Measurements from ENCODE around the gene KDM3B. TPM values are rescaled to one million over a fixed set of nuclear protein-coding genes. Genes with fewer than 3 reads are reported as not detected.

The KDM3B gene
- total and polyA plus RNA-seq, 2 of the 8 experiments (the other 6 are each of a cell fraction or from before 2014, with no cell fraction given), result 27.1 to 78.1 TPM

DNA sequence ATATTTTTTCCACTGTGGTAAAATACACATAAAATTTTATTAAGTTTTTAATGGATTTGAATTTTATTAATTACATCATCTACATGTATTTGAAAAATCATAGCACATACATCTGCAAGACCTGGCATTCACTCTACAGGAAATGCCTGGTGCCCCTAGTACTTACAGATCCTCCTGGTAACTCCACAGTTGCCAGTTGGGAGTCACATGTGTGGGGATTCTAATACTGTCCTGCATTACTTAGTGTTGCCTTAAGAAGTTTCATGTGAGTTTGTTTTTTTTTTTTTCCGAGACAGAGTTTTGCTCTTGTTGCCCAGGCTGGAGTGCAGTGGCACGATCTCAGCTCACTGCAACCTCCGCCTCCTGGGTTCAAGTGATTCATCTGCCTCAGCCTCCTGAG lies 18.1 kb downstream of the KDM3B start:
- no peak overlapping the region for H3K9ac ChIP-seq (replicated peaks in 1 of 4; ENCODE audit: extremely low read depth in 1 of 4, low read depth in 3 of 4, low read length in 3 of 4)
- WGBS, 2 experiments (ENCODE audit: extremely low coverage in 1 of 2, insufficient coverage in 1 of 2, insufficient read length in 1 of 2, insufficient replicate concordance in 2 of 2, low coverage in 1 of 2, low lambda C conversion rate in 2 of 2, missing lambda C conversion rate in 1 of 2), result 100% methylated on average over 2 of the region's 3 CpGs; no CpG with 5 or more reads in 1 of the 2 experiments
- DNase-seq (ENCODE audit: low read depth in 1 of 2, low spot score in 2 of 2), result no peak
- H2BK12ac ChIP-seq (ENCODE audit: low read depth, low read length), result no peak overlapping the region
- no peak overlapping the region for H3K27ac ChIP-seq (ENCODE audit: low read depth, low read length)
- H3K27me3 ChIP-seq (replicated peaks in 1 of 4; ENCODE audit: control insufficient read depth in 3 of 4, extremely low read depth in 1 of 4, insufficient read depth in 3 of 4, low read length in 3 of 4), result no peaks in the 10 kb centered on the region
- no peak overlapping the region for H2BK15ac ChIP-seq (ENCODE audit: low read length)
- H3K79me2 ChIP-seq (ENCODE audit: control insufficient read depth in 1 of 2, insufficient read depth in 2 of 2, low read length in 2 of 2), result peaks cover 9 to 64% of the 10 kb centered on the region in 2 experiments
- H3K23ac ChIP-seq (ENCODE audit: insufficient read length), result no peak overlapping the region
- H4K91ac ChIP-seq (replicated peaks; ENCODE audit: insufficient read length, low read length), result no peak overlapping the region
- no peak for FAIRE-seq
- H4K8ac ChIP-seq (ENCODE audit: extremely low read depth, insufficient read depth, low read length), result no peak overlapping the region
- H4K20me1 ChIP-seq (replicated peaks in 1 of 2; ENCODE audit: control insufficient read depth in 1 of 2, insufficient read depth in 2 of 2, low read length in 2 of 2), result peaks cover 0 to 7% of the 10 kb centered on the region in 2 experiments
- H3K79me1 ChIP-seq (ENCODE audit: low read depth, low read length), result peaks cover 5% of the 10 kb centered on the region; the same call in 1 of the 2 replicates
- H3K9me3 ChIP-seq (ENCODE audit: insufficient read depth in 2 of 2, low read depth in 1 of 2, low read length in 1 of 2), result no peaks in the 10 kb centered on the region
- no peak overlapping the region for H4K5ac ChIP-seq (ENCODE audit: insufficient read length, low read depth, low read length)
- H3K4me1 ChIP-seq (replicated peaks in 1 of 4; ENCODE audit: control insufficient read depth in 3 of 4, insufficient read depth in 4 of 4, low read length in 3 of 4), result no peaks in the 10 kb centered on the region
- no peak overlapping the region for H2BK5ac ChIP-seq (ENCODE audit: low read depth, low read length)
- no peak overlapping the region for H2AK5ac ChIP-seq (ENCODE audit: low read depth, low read length)
- no peak overlapping the region for H3K14ac ChIP-seq (ENCODE audit: insufficient read length)
- H2AFZ ChIP-seq (ENCODE audit: low read length), result no peak overlapping the region
- H3K4me3 ChIP-seq (ENCODE audit: extremely low read depth in 1 of 4, insufficient read depth in 2 of 4, low read depth in 3 of 4, low read length in 4 of 4), result no peak overlapping the region
- CTCF ChIA-PET (ENCODE audit: partially characterized antibody), result interaction anchor here (1.0 to 6.5 kb wide), 6 partner anchors 12 to 75 kb away, joined by 3 to 63 read pairs (median 4); partner anchors contain the start of gene KDM3B
- POLR2A ChIA-PET (ENCODE audit: partially characterized antibody), result interaction anchor here (0.7 to 5.1 kb wide), 7 partner anchors 17 to 186 kb away, joined by 3 to 26 read pairs (median 4); partner anchors contain the start of genes CDC23, CDC25C, FAM53C and KDM3B
- no peak overlapping the region for H2BK120ac ChIP-seq (replicated peaks; ENCODE audit: low read depth, low read length)
- H3K4ac ChIP-seq (replicated peaks; ENCODE audit: insufficient read length, low read depth, low read length), result no peak overlapping the region
- no peaks in the 10 kb centered on the region for H3K23me2 ChIP-seq (ENCODE audit: low read depth, low read length)
- H3K56ac ChIP-seq (replicated peaks; ENCODE audit: insufficient read length, low read depth, low read length), result no peak overlapping the region
- no peak overlapping the region for H2BK20ac ChIP-seq (ENCODE audit: low read length)
- H3K18ac ChIP-seq (ENCODE audit: extremely low read depth, low read length), result no peak overlapping the region
- no peak overlapping the region for H3K4me2 ChIP-seq (ENCODE audit: insufficient read depth in 1 of 2, low read depth in 2 of 2, low read length in 2 of 2)
- peaks cover 0 to 7% (median 0%) of the 10 kb centered on the region in 4 experiments; a peak in 1 of 8 replicates for H3K36me3 ChIP-seq (ENCODE audit: control insufficient read depth in 2 of 4, insufficient read depth in 4 of 4, low read length in 3 of 4)

Data from H1 (cell line).